Measurements from ENCODE around the gene ICOSLG. TPM values are rescaled to one million over a fixed set of nuclear protein-coding genes. Genes with fewer than 3 reads are reported as not detected.
"Not testable (repeated sequence)": the region's sequence is repeated elsewhere in the genome, so short reads cannot be mapped to it uniquely, and the experiment has no call there.

ICOSLG gene
- polyA plus RNA-seq, 3 donors = 0.47 to 9.0 (median 1.3) TPM

DNA sequence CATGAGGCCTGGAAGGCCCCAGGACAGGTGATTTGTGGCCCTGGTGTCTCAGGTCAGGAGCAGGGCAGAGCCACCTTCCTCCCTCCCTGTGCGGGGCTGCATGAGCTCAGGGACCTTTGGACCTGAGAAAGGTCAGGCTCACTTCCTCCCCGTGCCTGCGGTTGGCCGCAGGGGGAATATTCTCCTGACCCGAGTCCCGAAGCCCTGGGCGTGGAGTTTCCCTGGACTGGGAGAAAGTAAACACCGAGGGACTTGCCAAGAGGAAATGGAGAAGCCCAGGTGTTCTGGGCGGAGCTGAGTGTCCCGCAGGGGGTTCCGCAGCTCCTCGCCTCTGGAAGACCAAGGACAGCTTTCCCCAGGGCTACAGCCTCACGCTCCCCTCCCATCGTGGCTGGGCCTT, 64.6 kb downstream of the ICOSLG start:
- H3K9me3 ChIP-seq (replicated peaks in 1 of 2; ENCODE audit: control insufficient read depth in 1 of 2, insufficient read depth in 1 of 2, low read length in 2 of 2); H3K36me3 Mint-ChIP-seq; H3K27me3 ChIP-seq (ENCODE audit: control insufficient read depth in 2 of 2, insufficient read depth in 2 of 2, low read length in 2 of 2); H3K27ac Mint-ChIP-seq; H3K79me2 ChIP-seq (ENCODE audit: insufficient read depth, low read length); intact Hi-C loops (cut with micrococcal nuclease); H3K9ac ChIP-seq (ENCODE audit: insufficient read depth, low read length, poor library complexity, severe bottlenecking); H3K4me2 ChIP-seq (replicated peaks; ENCODE audit: extremely low read depth, low read length, poor library complexity, severe bottlenecking); H3K36me3 ChIP-seq (replicated peaks in 1 of 2; ENCODE audit: control insufficient read depth in 1 of 2, insufficient read depth in 2 of 2, low read length in 2 of 2); H3K9me3 Mint-ChIP-seq; H2AFZ ChIP-seq (ENCODE audit: insufficient read depth, low read depth, low read length, poor library complexity, severe bottlenecking); H3K27ac ChIP-seq (ENCODE audit: low read depth in 1 of 2, low read length in 2 of 2); DNase-seq; H3K4me3 Mint-ChIP-seq; H3K4me1 ChIP-seq (ENCODE audit: control insufficient read depth in 1 of 2, insufficient read depth in 2 of 2, low read length in 2 of 2); H4K20me1 ChIP-seq (ENCODE audit: insufficient read depth, low read length); H3K4me1 Mint-ChIP-seq; H3K27me3 Mint-ChIP-seq (ENCODE audit: low read depth in 3 of 3); H3K4me3 ChIP-seq (replicated peaks in 1 of 3; ENCODE audit: low read depth in 2 of 3, low read length in 3 of 3): not testable (repeated sequence)
- no CpG with 5 or more reads among the region's 14 CpGs for WGBS (ENCODE audit: insufficient coverage)

DNA sequence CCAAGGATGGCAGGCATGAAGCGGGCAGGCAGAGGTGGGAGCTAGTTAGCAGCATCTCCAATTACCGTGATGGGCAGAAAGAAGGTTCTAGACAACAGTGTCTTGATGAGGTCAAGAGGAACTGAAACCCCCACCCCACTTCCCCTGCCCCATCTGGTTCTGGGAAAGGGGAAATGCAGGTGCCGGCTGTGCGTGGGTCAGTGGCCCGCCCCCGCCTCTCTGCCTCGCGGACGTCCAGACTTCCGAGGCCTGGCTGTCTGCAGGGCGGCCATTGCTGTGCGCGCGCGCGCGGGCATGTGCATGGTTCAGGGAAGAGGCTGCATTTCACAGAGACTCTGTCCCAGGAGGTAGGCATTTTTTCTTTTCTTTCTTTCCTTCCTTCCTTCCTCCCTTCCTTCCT, 65.6 kb downstream of the ICOSLG start:
- H3K4me2 ChIP-seq (replicated peaks; ENCODE audit: extremely low read depth, low read length, poor library complexity, severe bottlenecking); H3K9ac ChIP-seq (ENCODE audit: insufficient read depth, low read length, poor library complexity, severe bottlenecking); H3K27me3 Mint-ChIP-seq (ENCODE audit: low read depth in 3 of 3); H3K4me1 ChIP-seq (ENCODE audit: control insufficient read depth in 1 of 2, insufficient read depth in 2 of 2, low read length in 2 of 2); H3K27ac Mint-ChIP-seq; H3K27ac ChIP-seq (ENCODE audit: low read depth in 1 of 2, low read length in 2 of 2); H3K4me1 Mint-ChIP-seq; H2AFZ ChIP-seq (ENCODE audit: insufficient read depth, low read depth, low read length, poor library complexity, severe bottlenecking); H3K36me3 Mint-ChIP-seq; H3K79me2 ChIP-seq (ENCODE audit: insufficient read depth, low read length); H3K9me3 ChIP-seq (replicated peaks in 1 of 2; ENCODE audit: control insufficient read depth in 1 of 2, insufficient read depth in 1 of 2, low read length in 2 of 2); intact Hi-C loops (cut with micrococcal nuclease); H3K36me3 ChIP-seq (replicated peaks in 1 of 2; ENCODE audit: control insufficient read depth in 1 of 2, insufficient read depth in 2 of 2, low read length in 2 of 2); H3K4me3 Mint-ChIP-seq; H3K27me3 ChIP-seq (ENCODE audit: control insufficient read depth in 2 of 2, insufficient read depth in 2 of 2, low read length in 2 of 2); H3K9me3 Mint-ChIP-seq; H3K4me3 ChIP-seq (replicated peaks in 1 of 3; ENCODE audit: low read depth in 2 of 3, low read length in 3 of 3); H4K20me1 ChIP-seq (ENCODE audit: insufficient read depth, low read length): not testable (repeated sequence)
- DNase-seq = peak in 1 of 3 donors; percentile 10
- no CpG with 5 or more reads among the region's 17 CpGs for WGBS (ENCODE audit: insufficient coverage)

Small RNA genes within 50 kb of the gene (small RNA-seq; reads per million reads assigned to genes)
- not detected for gene AP001059.3 (ENCODE audit: insufficient read length, low read depth)

Other genes starting within 250 kb of the ICOSLG start
- 10 to 100 TPM in 1 of 3 donors, 1 to 10 TPM in 2; 5.9 to 40.6 (median 8.6) TPM for gene TRAPPC10, start 228.6 kb downstream of the ICOSLG start, polyA plus RNA-seq
- 1 to 10 TPM; 2.1 to 4.4 (median 4.4) TPM for gene PWP2, start 133.5 kb downstream of the ICOSLG start, polyA plus RNA-seq
- gene GATD3, start 107.3 kb downstream of the ICOSLG start, polyA plus RNA-seq = 10 to 100 TPM; 21.6 to 42.4 (median 35.8) TPM
- not detected for gene DNMT3L, start 21.0 kb upstream of the ICOSLG start, polyA plus RNA-seq
- not detected for gene AIRE, start 44.9 kb upstream of the ICOSLG start, polyA plus RNA-seq
- 100 to 1,000 TPM; 105 to 133 (median 113) TPM for gene PFKL, start 59.1 kb upstream of the ICOSLG start, polyA plus RNA-seq
- 10 to 100 TPM; 14.8 to 23.5 (median 17.3) TPM for gene CFAP410, start 98.4 kb upstream of the ICOSLG start, polyA plus RNA-seq
- gene TRPM2, start 112.7 kb upstream of the ICOSLG start, polyA plus RNA-seq = 10 to 100 TPM in 2 of 3 donors, 1 to 10 TPM in 1; 7.6 to 21.6 (median 12.2) TPM
- gene LRRC3, start 214.6 kb upstream of the ICOSLG start, polyA plus RNA-seq = under 1 TPM; 0.30 to 0.59 (median 0.41) TPM

All from CD14-positive monocyte (primary cell).